IMR-90 (cell line): ENCODE results near the gene PPP3R2.

ENCODE experiments used
- CEBPB ChIP-seq: IDR thresholded peaks from 2 replicates; pipeline ENCODE4 v1.6.1; 2012; ENCODE audit warnings: low read depth, low read length, improper control_type of control experiment
- POLR2A ChIP-seq: IDR thresholded peaks from 2 replicates; pipeline ENCODE4 v1.6.1; 2012; ENCODE audit warnings: mild to moderate bottlenecking, low read depth, low read length
- RAD21 ChIP-seq: IDR thresholded peaks from 2 replicates; pipeline ENCODE4 v1.6.1; 2012; ENCODE audit warnings: low read length, improper control_type of control experiment
- TF ChIP-seq, protein P1 (sequence below): conservative IDR thresholded peaks from 2 replicates; pipeline ENCODE4 v1.5.1; 2012; ENCODE audit warnings: mild to moderate bottlenecking, low read depth, low read length, improper control_type of control experiment

- TF ChIP-seq POLR2A (no peak), RAD21 (no peak), CEBPB (no peak)
- TF ChIP-seq, protein P1, sequence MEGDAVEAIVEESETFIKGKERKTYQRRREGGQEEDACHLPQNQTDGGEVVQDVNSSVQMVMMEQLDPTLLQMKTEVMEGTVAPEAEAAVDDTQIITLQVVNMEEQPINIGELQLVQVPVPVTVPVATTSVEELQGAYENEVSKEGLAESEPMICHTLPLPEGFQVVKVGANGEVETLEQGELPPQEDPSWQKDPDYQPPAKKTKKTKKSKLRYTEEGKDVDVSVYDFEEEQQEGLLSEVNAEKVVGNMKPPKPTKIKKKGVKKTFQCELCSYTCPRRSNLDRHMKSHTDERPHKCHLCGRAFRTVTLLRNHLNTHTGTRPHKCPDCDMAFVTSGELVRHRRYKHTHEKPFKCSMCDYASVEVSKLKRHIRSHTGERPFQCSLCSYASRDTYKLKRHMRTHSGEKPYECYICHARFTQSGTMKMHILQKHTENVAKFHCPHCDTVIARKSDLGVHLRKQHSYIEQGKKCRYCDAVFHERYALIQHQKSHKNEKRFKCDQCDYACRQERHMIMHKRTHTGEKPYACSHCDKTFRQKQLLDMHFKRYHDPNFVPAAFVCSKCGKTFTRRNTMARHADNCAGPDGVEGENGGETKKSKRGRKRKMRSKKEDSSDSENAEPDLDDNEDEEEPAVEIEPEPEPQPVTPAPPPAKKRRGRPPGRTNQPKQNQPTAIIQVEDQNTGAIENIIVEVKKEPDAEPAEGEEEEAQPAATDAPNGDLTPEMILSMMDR: no peak
Observed at GRCh38 chr9:101574731-101575333, 19.9 kb downstream of the PPP3R2 start.
